HuH-7.5 (cell line): ENCODE measurements around the gene PPP4R2.
"Not testable (repeated sequence)": the region's sequence is repeated elsewhere in the genome, so short reads cannot be mapped to it uniquely, and the experiment has no call there.

Experiments
- DNase-seq: peaks from one replicate; pipeline ENCODE4 v3.0.0; 2011; ENCODE audit warnings: low spot score

The PPP4R2 gene

DNA sequence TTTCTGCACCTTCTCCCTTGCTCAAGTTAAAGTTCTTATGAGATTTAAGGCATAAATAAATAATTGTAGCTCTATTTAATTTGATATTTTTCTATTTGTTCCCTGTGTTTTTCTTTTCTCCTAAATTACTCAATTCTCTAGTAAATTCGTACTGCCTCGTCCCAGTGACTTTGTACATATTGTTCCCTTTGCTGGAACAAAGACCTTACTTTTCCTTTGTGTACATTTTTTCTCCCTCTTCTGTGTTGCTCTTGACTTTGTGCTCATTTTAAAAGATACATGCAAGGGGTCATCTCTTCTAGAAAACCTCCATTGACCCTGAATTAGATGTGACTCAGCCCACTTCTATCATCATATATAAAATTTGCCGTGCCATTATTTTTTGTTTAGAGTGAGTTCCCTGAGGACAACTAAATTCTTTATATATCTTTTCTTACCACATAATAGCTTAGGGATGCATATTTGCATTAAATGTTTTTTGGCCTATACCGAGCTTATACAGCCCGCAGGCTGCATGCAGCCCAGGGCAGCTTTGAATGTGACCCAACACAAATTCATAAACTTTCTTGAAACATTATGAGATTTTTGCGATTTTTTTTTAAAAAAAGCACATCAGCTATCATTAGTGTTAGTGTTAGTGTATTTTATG is 29.6 kb downstream of the PPP4R2 start:
- DNase-seq, result no peak

DNA sequence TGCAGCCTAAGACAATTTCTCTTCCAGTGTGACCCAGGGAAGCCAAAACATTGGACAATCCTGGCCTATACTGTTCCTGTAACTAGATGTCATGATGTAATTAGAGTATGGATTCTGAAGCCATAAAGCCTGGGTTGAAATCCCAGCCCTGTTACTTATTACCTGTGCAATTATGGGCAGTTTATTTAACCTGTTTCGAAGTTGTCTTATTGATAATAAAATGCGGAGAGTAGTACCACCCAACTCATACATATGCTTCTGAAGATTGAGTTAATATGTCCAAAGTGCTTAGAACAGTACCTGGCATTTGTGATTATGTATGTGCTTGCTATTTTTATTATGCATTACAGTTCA is 30.1 kb downstream of the PPP4R2 start:
- no peak for DNase-seq

DNA sequence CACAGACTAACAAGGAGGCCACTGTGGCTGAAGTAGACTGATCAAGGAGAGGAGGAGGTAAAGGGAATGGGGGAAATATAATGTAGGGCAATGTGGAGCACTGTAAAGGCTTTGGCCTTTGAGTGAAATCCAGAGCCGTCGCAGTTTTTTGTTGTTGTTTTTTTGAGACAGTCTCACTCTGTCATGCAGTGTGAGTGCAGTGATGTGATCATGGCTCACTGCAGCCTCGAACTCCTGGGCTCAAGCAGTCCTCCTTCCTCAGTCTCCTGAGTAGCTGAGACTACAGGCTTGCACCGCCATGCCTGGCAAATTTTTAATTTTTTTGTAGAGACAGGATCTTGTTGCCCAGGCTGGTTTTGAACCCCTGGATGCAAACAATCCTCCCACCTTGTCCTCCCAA is 32.2 kb downstream of the PPP4R2 start:
- DNase-seq, result no peak

DNA sequence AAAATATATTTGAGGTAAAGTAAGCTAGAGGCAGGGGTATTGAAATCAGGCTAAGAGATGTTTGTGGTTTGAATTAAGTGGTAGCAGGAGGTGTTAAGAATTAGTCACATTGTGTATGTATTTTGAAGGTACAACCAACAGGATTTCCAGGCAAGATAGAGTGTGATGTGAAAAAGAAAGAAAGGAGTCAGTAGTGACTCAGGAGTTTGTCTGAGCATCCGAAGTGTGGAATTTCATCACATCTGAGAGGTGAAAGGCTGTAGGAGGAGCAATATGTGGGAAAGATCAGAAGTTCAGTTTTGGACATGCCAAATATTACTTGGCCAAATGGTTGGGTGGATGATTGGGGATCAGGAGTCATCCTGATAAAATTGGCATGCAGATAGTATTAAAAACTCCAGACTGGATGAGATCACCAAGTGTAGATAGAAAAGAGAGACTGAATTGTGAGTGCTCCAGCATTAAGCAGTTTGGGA is 32.7 kb downstream of the PPP4R2 start:
- no peak for DNase-seq

DNA sequence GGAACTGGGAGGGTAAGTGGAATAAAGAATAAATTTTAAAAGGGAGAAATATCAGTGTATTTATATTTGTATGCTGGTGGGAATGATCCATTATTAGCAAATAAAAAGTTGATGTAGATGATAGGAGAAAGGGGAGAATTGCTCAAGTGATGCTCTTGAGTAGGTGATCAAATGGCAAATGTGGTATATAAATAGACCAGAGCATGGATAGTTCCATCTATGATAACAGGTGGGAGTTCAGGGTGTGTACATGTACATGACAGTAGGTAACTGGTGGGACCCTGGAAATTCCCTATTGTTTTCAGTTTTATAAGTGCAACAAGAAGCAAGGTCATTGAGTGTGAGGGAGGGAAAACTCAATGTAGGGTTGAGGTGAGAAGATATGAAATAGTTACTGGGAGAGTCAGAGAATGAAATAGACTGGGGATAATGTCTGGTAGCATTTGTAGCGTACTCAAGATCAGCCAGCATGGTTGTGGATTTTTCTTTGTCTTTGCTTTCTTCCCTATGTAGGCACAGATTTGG is 33.5 kb downstream of the PPP4R2 start:
- no peak for DNase-seq

DNA sequence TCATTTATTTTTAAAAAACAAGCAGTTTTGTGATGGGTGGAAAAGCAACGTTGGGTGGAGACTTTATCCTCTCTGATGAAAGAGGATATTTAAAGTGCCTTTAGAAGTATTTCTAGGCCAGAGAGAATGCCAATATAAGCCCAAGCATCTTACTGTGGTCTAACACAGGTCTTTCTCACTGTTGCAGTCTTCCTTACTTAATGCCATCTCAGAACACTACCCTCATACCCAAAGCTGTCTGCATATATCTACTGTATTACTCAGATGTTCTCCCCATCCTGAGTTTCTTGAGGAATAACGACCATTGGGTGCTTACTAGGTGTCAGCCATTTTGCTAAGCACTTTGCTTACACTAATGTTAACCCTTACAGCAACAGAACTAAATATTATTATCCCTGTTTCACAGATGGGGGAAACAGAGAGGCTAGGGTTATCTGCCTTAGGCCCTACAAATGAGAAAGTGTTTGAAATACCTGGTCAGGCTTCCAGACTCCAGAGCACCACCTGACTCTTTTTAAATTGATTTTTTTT is 35.0 kb downstream of the PPP4R2 start:
- no peak for DNase-seq

DNA sequence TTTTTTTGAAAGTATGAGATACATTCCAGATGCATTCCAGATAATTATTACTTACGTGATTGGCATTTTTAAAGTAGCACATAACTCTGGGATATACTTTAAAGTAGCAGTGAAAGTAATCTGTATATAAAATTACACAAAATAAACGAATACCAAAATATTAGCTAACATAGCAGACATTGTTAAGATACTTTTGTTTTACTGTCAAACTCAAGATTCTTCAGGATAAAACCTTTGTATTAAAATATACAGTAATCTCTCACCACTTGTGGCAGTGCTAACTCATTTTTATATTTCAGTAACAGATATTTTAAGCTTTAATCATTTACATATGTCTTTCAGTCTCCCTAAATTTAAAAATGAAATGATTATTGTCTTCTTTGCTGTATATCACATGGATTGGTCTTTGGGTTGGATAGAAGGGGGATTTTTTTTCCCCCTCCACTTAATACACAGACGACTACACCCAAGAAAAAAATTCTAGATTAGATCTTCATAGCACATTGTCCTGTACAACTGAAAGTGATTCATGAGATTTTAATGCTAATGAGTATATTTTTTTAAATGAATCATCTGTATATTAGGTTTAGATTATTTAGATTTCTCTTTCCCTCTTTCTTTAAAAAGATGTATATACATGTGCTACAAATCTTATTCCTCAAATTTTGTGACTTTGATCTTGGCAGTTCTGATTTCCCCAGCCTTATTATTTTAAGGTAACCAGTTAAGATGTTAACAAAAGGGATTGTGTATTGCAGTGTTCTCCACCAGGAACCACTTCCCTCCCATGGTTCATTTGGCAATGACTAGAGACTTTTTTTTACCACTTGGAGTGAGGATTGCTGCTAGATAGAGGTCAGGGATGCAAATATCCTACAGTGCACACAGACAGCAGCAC is 40.3 kb downstream of the PPP4R2 start:
- DNase-seq, result no peak

DNA sequence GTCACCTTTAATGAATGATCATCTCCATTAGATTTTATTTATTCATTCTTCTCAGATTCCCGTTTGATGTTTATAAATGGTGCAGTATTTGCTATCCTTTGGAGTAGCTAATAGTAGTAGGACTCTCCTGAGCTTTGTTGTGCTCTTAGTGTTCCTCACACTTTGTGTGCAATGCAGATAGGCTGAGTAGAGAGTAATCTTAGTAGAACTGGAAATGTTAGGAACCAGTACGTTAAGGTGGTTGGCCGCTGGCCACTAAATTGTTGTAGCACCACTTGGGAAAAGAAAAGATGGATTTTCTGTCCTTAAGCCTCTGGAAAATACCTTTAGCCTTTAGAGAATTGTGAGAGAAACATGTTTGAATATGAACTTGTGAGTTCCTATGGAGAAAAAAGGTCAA is 44.9 kb downstream of the PPP4R2 start:
- no peak for DNase-seq

DNA sequence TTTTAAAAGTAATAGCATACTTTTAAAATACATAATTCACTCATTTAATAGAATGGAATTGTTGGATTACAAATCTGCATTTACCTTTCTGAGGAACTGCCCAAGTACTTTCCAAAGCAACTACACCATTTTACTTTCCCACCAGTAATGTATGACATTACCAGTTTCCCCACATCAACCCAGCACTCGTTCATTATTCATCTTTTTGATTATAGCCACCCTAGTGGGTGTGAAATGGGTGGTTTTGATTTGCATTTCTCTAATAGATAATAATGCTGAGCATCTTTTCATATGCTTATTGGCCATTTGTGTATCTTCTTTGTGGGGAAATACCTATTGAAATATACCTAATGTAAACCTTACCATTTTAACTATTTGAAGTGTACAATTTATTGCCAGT is 46.8 kb downstream of the PPP4R2 start:
- DNase-seq, result no peak

DNA sequence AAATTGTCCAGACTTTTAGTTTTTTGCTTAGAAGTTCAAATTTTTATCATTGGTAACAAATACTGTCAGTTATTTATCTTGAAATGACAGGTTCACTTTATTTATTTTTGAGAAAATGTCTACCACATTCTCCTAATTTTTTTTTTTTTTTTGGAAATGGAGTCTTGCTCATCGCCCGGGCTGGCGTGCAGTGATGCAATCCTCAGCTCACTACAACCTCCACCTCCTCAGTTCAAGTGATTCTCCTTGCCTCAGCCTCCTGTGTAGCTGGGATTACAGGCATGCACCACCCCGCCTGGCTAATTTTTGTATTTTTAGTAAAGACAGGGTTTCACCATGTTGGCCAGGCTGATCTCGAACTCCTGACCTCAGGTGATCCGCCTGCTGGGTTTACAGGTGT is 48.8 kb downstream of the PPP4R2 start:
- DNase-seq, result no peak

DNA sequence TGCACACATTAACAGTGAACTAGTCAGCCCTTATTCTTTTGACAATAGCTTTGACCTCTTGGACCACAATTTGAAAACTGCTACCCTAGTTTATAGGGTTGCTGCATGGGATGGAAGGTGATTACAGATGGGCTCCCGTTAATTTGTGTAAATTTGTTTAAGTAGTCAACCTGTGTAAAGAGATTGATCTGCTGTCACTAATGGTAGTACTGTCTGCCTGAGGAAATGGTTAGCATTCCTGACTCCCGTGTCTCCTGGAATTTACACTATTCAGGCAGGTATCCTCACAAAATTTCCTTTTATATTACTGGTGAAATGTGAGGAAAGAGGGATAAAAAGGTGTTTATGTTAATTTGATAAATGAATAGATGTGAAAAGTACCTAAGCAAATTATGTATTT is 49.6 kb downstream of the PPP4R2 start:
- DNase-seq, result no peak

DNA sequence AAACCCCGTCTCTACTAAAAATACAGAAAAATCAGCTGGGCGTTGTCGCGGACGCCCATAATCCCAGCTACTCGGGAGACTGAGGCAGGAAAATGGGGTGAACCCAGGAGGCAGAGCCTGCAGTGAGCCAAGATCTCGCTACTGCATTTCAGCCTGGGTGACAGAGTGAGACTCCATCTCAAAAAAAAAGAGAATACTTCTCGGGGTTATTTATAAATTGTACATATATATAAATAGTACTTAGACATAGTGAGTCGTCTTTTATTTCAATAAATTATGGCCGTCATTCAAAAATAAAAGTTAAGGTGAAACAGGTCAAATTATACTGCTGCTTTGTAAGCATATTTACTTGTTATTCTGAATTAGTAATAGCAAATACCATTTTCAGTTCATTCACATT is 52.7 kb downstream of the PPP4R2 start:
- no peak for DNase-seq

DNA sequence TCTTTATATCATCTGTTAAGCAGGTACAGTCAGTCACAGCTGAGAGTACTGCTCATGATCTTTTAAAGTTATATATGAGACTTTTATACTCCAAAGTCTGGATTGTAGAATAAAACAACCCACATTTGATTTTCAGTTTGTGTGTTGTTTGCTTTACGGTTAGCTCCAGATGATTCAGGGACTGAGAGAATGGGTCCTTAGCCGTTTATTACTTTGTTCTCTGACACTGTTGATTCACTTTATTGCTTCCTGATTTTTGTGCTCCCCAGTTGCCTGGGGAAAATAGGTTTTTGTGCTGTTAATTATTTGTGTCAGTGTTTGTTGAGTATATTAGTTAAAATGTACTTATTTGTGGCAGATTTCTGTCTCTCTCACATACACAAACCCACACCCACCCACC is 56.2 kb downstream of the PPP4R2 start:
- DNase-seq, result no peak

DNA sequence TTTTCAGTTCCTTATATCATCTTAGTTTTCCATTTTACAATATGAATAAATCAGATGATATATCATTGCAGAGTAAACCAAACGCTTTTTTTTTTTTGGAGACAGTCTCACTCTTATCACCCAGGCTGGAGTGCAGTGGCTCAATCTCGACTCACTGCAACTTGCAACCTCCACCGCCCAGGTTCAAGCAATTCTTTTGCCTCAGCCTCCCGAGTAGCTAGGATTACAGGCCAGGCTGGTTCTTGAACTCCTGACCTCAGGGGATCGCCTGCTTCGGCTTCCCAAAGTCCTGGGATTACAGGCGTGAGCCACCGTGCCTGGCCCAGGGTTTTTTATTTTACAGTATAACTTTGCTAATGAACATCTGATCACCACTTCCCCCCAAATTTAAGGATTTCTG is 59.0 kb downstream of the PPP4R2 start:
- DNase-seq, result no peak

DNA sequence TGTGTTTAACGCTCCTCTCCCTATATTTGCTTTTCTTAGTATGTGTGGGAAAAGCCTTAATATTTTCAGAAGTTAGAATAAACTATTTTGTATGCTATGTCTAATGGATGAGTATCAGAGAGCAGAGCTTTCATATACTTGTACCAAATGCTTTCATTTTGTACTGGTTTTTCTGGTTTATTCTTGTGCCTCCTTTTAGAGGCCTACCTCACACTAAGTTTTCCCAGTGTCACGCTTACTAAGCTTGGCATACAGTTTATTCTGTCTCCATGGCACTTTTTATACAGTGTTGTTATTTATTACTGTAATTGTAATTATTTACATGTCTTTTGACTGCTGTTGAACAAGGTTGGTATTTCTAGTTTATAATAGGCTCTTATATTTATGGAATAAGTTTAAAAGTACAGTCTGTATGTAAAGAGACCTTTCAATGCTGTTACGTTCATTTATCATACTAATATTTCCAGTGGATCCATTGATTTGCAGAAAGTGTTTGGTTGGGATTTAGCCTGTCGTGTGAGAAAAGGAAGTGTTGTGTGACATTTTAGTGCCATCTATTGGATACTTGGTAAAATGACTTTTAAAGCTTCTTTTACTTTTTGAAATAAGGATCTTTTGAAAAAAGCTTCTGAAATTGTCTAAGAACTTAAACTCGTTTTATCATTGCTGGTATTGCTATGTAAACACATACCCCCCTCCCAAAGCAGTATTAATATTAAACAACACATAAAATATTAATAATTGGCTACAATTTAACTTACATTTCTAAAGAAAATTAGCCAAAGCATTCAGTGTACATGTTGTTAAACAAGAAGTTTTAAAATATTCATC is 59.6 kb downstream of the PPP4R2 start:
- DNase-seq, result no peak

DNA sequence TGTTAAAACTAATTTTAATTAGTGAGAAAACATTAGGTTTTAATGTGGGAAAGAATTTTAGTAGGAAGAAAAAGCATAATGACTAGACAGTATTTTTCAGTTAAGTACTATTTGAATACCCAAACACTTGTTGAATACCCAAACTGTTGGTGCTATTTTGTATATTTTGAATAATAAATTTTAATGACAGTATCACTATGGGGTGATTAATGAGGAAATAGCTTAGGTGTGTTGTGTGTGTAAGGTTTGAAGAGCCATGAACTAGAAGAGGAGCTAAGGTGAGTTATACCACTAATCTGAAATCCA is 60.2 kb downstream of the PPP4R2 start:
- DNase-seq, result no peak

DNA sequence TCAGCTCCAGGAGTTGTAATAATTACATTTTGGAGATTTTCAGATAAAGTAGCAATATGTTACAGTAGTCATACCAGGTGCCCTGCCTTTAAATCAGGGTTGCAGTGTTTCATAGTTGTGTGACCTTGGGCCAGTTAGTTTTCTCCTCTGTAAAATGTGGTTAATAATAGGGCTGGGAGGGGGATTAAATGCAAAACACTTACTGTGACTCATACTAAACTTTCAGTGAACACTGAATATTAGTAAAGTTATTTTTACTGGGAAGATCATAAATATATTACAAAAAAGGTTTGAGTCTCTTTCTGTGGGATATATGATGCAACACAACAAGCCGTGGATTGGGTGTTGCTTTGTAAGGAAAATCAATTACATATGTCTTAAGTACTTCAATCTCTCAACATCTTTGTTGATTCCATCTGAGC is 63.7 kb downstream of the PPP4R2 start:
- no peak for DNase-seq

DNA sequence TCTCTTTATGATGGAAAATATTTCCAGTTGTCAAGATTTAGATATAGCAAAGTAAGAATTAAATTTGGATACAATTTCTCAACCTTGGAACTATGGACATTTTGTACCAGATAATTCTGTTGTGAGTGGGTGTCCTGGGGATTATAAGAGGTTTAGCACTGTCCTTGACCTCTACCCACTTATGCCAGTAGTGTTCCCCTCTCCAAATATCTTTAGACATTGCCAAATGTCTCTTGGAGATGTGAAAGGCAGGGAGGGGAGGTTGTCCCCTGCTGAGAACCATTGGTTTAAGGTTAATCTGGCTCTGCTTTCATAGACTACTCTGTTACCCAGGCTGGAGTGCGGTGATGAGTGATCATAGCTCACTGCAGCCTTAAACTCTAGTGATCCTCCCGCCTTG is 64.8 kb downstream of the PPP4R2 start, which contains the start of gene EBLN2:
EBLN2 (plus strand) TSS at position 244 of the 400 bp plus-strand sequence. CDS start 423 bp downstream, outside the sequence.
- no peak for DNase-seq

DNA sequence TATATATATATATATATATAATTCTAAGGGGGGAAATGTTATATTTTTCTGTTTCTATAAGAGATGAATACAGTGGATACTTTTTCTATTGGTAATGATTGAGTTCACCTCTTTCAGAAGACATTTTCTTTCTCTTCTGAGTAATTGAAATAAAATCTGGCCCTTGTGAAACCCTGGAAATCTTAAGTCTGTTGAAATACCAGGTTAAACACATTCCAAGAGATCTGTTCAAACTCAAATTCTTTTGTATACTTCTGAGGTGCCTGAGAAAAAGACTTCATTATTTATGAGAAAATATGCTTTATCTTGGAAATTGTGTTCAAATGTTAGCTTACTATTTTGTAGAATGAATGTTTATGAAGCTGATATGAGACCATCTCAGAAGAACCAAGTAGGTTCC is 69.6 kb downstream of the PPP4R2 start:
- not testable (repeated sequence) for DNase-seq

DNA sequence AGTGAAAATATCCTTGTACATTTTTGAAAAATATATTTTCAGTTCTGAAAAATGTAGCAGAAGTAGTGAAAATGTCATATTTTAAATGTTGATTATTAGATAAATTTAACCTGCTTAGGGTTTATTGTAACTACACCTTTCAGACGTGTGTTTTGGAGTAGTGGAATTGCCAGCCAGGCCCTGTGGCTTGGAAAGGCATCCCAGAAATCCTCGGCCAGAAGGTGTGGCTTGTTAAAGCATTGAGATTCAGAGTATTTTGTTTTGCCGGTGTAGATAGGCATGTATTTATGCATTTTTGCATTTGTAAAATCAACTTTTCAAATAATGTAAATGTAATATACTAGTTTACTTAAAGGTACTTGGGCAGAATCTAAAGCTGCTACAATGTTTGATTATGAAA is 71.8 kb downstream of the PPP4R2 start:
- DNase-seq, result no peak

DNA sequence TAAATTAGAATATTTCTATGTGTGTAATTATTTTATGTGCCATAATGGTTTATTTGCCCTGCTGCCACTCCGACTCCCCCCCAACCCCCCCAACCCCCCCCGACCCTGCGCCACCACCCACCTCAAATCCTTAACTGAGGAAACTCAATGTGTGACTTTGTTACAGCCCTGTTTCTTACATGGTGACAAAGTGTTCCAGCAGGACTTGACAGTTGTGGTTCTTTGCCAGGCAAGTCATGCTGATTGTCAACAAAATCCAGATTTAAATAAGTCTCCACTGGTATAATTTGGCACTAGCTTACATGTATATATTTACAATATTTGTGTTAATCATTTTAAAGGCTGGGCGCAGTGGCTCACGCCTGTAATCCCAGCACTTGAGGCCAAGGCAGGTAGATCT is 72.6 kb downstream of the PPP4R2 start:
- no peak for DNase-seq

DNA sequence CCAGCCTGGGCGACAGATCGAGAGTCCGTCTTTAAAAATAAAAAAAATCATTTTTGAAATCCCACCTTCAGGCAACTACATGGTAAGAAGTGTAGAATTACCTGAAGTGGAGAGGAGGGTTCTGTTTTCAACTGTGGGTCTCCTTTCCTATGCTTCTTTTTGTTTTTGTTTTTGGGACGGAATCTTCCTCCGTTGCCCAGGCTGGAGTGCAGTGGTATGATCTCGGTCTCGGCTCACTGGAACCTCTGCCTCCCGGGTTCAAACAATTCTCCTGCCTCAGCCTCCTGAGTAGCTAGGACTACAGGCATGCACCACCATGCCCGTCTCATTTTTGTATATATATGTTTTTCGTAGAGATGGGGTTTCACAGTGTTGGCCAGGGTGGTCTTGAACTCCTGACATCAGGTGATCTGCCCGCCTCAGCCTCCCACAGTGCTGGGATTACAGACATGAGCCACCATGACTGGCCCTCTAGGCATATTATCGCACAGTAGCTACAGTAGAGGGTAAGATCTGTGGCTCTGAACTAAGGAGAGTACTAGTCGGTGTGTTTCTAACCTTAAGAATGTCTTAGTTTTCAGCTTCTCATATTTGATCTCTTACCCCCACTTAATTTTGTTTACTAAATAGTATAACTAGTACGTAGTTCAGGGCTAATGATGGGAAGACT is 73.3 kb downstream of the PPP4R2 start:
- DNase-seq, result no peak
